Adrenal gland (tissue), 12 donors: ENCODE data around the gene TAS2R14. TPM values are rescaled to one million over a fixed set of nuclear protein-coding genes. Genes with fewer than 3 reads are reported as not detected.

Source experiments
- DNase-seq, 7 donors: peaks; one replicate each; pipeline ENCODE4 v3.0.0-alpha.2; 2019 to 2020
- H3K27ac ChIP-seq, 5 donors: fragments of 200-600 bp; sonication (generic) in 4 of 5; 1 replicate in 3 of 5; 2 replicates in 2 of 5; pipeline versions ENCODE4 v1.5.1 to v1.8.0; 2016 to 2020; ENCODE audit warnings: mild to moderate bottlenecking in 1 of 5
- H3K27me3 ChIP-seq: fragments of 200-600 bp; 2 replicates; pipeline ENCODE4 v1.8.0; 2021
- H3K36me3 ChIP-seq, 2 donors: fragments of 200-600 bp; replicated peaks in 1 of 2; 1 replicate in 1 of 2; 2 replicates in 1 of 2; pipeline versions ENCODE4 v1.5.1 to v1.8.0; 2018 to 2022
- H3K4me1 ChIP-seq, 2 donors: fragments of 200-600 bp; replicated peaks in 1 of 2; 1 replicate in 1 of 2; 2 replicates in 1 of 2; pipeline versions ENCODE4 v1.5.1 to v1.8.0; 2018 to 2021
- H3K4me3 ChIP-seq, 4 donors: fragments of 200-600 bp; sonication (generic) in 3 of 4; one replicate each; pipeline ENCODE4 v1.5.1; 2016 to 2018
- H3K9me3 ChIP-seq, 3 donors: fragments of 200-600 bp; sonication (generic) in 1 of 3; replicated peaks in 1 of 3; 1 replicate in 2 of 3; 2 replicates in 1 of 3; pipeline versions ENCODE4 v1.5.1 to v1.8.0; 2016 to 2021
- CTCF ChIP-seq, 6 experiments: fragments of 450-650 bp in 4 of 6; fragments of 200-600 bp in 2 of 6; sonication (generic) in 1 of 6; IDR thresholded peaks; 1 replicate in 5 of 6; 2 replicates in 1 of 6; pipeline versions ENCODE4 v1.5.1 to v1.8.0; 2016 to 2021; ENCODE audit warnings: antibody characterized with exemption in 6 of 6, mild to moderate bottlenecking in 2 of 6, moderate library complexity in 1 of 6
- POLR2A ChIP-seq, 2 donors: fragments of 450-650 bp; IDR thresholded peaks; one replicate each; pipeline ENCODE4 v1.6.1; 2017; ENCODE audit warnings: antibody characterized with exemption in 2 of 2, mild to moderate bottlenecking in 2 of 2, moderate library complexity in 1 of 2
- WGBS, 4 donors: extraction: QIAGEN DNeasy Blood & Tissue Kit in 2 of 4; methylation state at CpG; one replicate each; pipeline versions ENCODE4 v1.1.5 to v1.1.7; 2013 to 2017; 5-methylcytosine and 5-hydroxymethylcytosine counted together
- intact Hi-C, 2 donors: fragments of 100-400 bp; cut with DNase I; formaldehyde crosslinking; loops; one replicate each; pipeline versions ENCODE4 v1.14.1 to v1.15.0; 2022 to 2023
- polyA plus RNA-seq, 3 donors: library from polyadenylated mRNA; stranded (reverse); fragments of 200-250 nt in 2 of 3; fragments of 350-450 nt in 1 of 3; fragmentation: Illumina TruSeq in 1 of 3; extraction: RNeasy Lipid Tissue Mini Kit (QIAGEN cat#74804) in 1 of 3; gene quantifications; one replicate each; pipeline ENCODE4 v1.2.3, GENCODE V29; 2013 to 2014
- total RNA-seq, 9 donors: library from RNA; depleted of rRNA in 4 of 9; stranded (reverse); fragments of >200 nt in 4 of 9; fragments of 120-200 nt in 1 of 9; fragmentation: NEBNext Ultra II Directional in 1 of 9; extraction: Animal tissue kit (Norgen Biotek cat#: 25700) in 1 of 9; gene quantifications; one replicate each; pipeline versions ENCODE4 v1.1.0 to v1.2.4, GENCODE V29; 2013 to 2023
- donor health status: healthy with polysubstance abuse.
- donor health status: Bipolar disorder and iron deficiency.
- donor health status: DM: yes; HTN: yes; CAD: no.
- donor health status: DM: no; HTN: no; CAD: no.
- donor health status: DM: no; HTN: no; CAD: no.
- donor health status: DM: yes; HTN: yes; CAD: no.

TAS2R14 gene
- total and polyA plus RNA-seq, 12 donors = 0.80 to 16.3 (median 2.6) TPM

- TF ChIP-seq POLR2A (IDR thresholded peaks at IDR 0.05) (no peak), CTCF (IDR thresholded peaks at IDR 0.05) (no peak)
- Histone ChIP-seq H3K4me1 (no peaks in the 10 kb centered on the region), H3K9me3 (no peaks in the 10 kb centered on the region), H3K4me3 (no peak overlapping the region), H3K27ac (no peak overlapping the region), H3K27me3 (no peaks in the 10 kb centered on the region), H3K36me3 (no peaks in the 10 kb centered on the region)
- DNase-seq = no peak
- intact Hi-C loops = no loop called here
- 89 to 97% (median 95%) methylated on average over 5 of the region's 5 CpGs for WGBS, 4 donors
These were observed 42.2 kb downstream of the TAS2R14 start for GRCh38 chr12:10896854-10897253.

GRCh38 chr12:10891937-10892336 is 47.1 kb downstream of the TAS2R14 start:
- Histone ChIP-seq H3K4me3 (no peak overlapping the region), H3K9me3 (no peaks in the 10 kb centered on the region), H3K27me3 (no peaks in the 10 kb centered on the region), H3K27ac (no peak overlapping the region), H3K36me3 (no peaks in the 10 kb centered on the region), H3K4me1 (no peaks in the 10 kb centered on the region)
- WGBS, 4 donors = 92 to 98% (median 97%) methylated on average over 2 of the region's 2 CpGs
- intact Hi-C loops = no loop called here
- DNase-seq = no peak
- no peak for TF ChIP-seq POLR2A (IDR thresholded peaks at IDR 0.05)
- no peak for TF ChIP-seq CTCF (IDR thresholded peaks at IDR 0.05)

- Histone ChIP-seq H3K27me3 (no peaks in the 10 kb centered on the region), H3K4me3 (no peak overlapping the region), H3K9me3 (no peaks in the 10 kb centered on the region), H3K4me1 (no peaks in the 10 kb centered on the region), H3K36me3 (no peaks in the 10 kb centered on the region), H3K27ac (no peak overlapping the region)
- intact Hi-C loops = no loop called here
- TF ChIP-seq CTCF (IDR thresholded peaks at IDR 0.05) = no peak
- no peak for TF ChIP-seq POLR2A (IDR thresholded peaks at IDR 0.05)
- DNase-seq = no peak
These were observed 49.8 kb downstream of the TAS2R14 start for GRCh38 chr12:10889226-10889625.

Other genes starting within 250 kb of the TAS2R14 start
- 100 to 1,000 TPM in 8 of 9 donors, 10 to 100 TPM in 1; 72.6 to 294 (median 154) TPM for gene YBX3, start 215.9 kb downstream of the TAS2R14 start, total RNA-seq
- gene YBX3, start 215.9 kb downstream of the TAS2R14 start, polyA plus RNA-seq = 100 to 1,000 TPM; 113 to 336 (median 255) TPM
- under 1 TPM in 1 of 9 donors, not detected in 8; 0.22 TPM for gene TAS2R7, start 136.6 kb downstream of the TAS2R14 start, total RNA-seq
- not detected for gene TAS2R7, start 136.6 kb downstream of the TAS2R14 start, polyA plus RNA-seq
- under 1 TPM in 4 of 9 donors, not detected in 5; 0.18 to 0.91 (median 0.33) TPM for gene TAS2R8, start 132.0 kb downstream of the TAS2R14 start, total RNA-seq
- under 1 TPM in 1 of 3 donors, not detected in 2; 0.24 TPM for gene TAS2R8, start 132.0 kb downstream of the TAS2R14 start, polyA plus RNA-seq
- gene TAS2R9, start 129.1 kb downstream of the TAS2R14 start, total RNA-seq = under 1 TPM in 1 of 9 donors, not detected in 8; 0.94 TPM
- under 1 TPM in 1 of 3 donors, not detected in 2; 0.10 TPM for gene TAS2R9, start 129.1 kb downstream of the TAS2R14 start, polyA plus RNA-seq
- 1 to 10 TPM in 3 of 9 donors, under 1 TPM in 6; 0.41 to 6.6 (median 0.81) TPM for gene TAS2R10, start 112.9 kb downstream of the TAS2R14 start, total RNA-seq
- gene TAS2R10, start 112.9 kb downstream of the TAS2R14 start, polyA plus RNA-seq = under 1 TPM; 0.40 to 0.97 (median 0.44) TPM
- 10 to 100 TPM in 1 of 9 donors, 1 to 10 TPM in 6, not detected in 2; 1.7 to 19.0 (median 3.4) TPM for gene PRR4, start 89.8 kb downstream of the TAS2R14 start, total RNA-seq
- 10 to 100 TPM in 2 of 3 donors, 1 to 10 TPM in 1; 7.7 to 36.7 (median 14.9) TPM for gene PRR4, start 89.8 kb downstream of the TAS2R14 start, polyA plus RNA-seq
- 10 to 100 TPM in 8 of 9 donors, 1 to 10 TPM in 1; 7.9 to 81.4 (median 20.4) TPM for gene PRH1, start 55.0 kb downstream of the TAS2R14 start, total RNA-seq
- gene PRH1, start 55.0 kb downstream of the TAS2R14 start, polyA plus RNA-seq = 10 to 100 TPM in 1 of 3 donors, 1 to 10 TPM in 2; 4.3 to 14.7 (median 4.9) TPM
- gene TAS2R13, start 29.7 kb downstream of the TAS2R14 start, total RNA-seq = 10 to 100 TPM in 1 of 9 donors, 1 to 10 TPM in 7, under 1 TPM in 1; 0.79 to 16.4 (median 1.6) TPM
- under 1 TPM in 1 of 3 donors, not detected in 2; 0.03 TPM for gene TAS2R13, start 29.7 kb downstream of the TAS2R14 start, polyA plus RNA-seq
- under 1 TPM in 1 of 9 donors, not detected in 8; 0.22 TPM for gene PRH2, start 10.0 kb downstream of the TAS2R14 start, total RNA-seq
- 1 to 10 TPM in 2 of 3 donors, not detected in 1; 1.0 to 1.6 TPM for gene PRH2, start 10.0 kb downstream of the TAS2R14 start, polyA plus RNA-seq
- gene TAS2R50, start 47.6 kb upstream of the TAS2R14 start, total RNA-seq = 10 to 100 TPM in 1 of 9 donors, 1 to 10 TPM in 7, under 1 TPM in 1; 0.54 to 12.0 (median 1.5) TPM
- gene TAS2R50, start 47.6 kb upstream of the TAS2R14 start, polyA plus RNA-seq = not detected
- 10 to 100 TPM in 1 of 9 donors, 1 to 10 TPM in 6, under 1 TPM in 2; 0.69 to 10.5 (median 2.0) TPM for gene TAS2R20, start 59.0 kb upstream of the TAS2R14 start, total RNA-seq
- under 1 TPM; 0.17 to 0.42 (median 0.24) TPM for gene TAS2R20, start 59.0 kb upstream of the TAS2R14 start, polyA plus RNA-seq
- gene TAS2R19, start 83.4 kb upstream of the TAS2R14 start, total RNA-seq = 10 to 100 TPM in 1 of 9 donors, 1 to 10 TPM in 6, under 1 TPM in 1, not detected in 1; 0.41 to 18.9 (median 3.9) TPM
- under 1 TPM in 2 of 3 donors, not detected in 1; 0.48 to 0.54 TPM for gene TAS2R19, start 83.4 kb upstream of the TAS2R14 start, polyA plus RNA-seq
- 10 to 100 TPM in 2 of 9 donors, 1 to 10 TPM in 6, not detected in 1; 1.5 to 28.5 (median 3.9) TPM for gene TAS2R31, start 92.1 kb upstream of the TAS2R14 start, total RNA-seq
- gene TAS2R31, start 92.1 kb upstream of the TAS2R14 start, polyA plus RNA-seq = under 1 TPM; 0.20 to 0.24 (median 0.20) TPM
- gene TAS2R46, start 123.0 kb upstream of the TAS2R14 start, total RNA-seq = 1 to 10 TPM in 5 of 9 donors, under 1 TPM in 4; 0.61 to 7.8 (median 1.6) TPM
- under 1 TPM in 1 of 3 donors, not detected in 2; 0.10 TPM for gene TAS2R46, start 123.0 kb upstream of the TAS2R14 start, polyA plus RNA-seq
- gene TAS2R43, start 153.1 kb upstream of the TAS2R14 start, total RNA-seq = 10 to 100 TPM in 1 of 9 donors, 1 to 10 TPM in 4, under 1 TPM in 3, not detected in 1; 0.28 to 17.0 (median 1.3) TPM
- not detected for gene TAS2R43, start 153.1 kb upstream of the TAS2R14 start, polyA plus RNA-seq
- 10 to 100 TPM in 2 of 9 donors, 1 to 10 TPM in 7; 1.8 to 16.0 (median 3.1) TPM for gene TAS2R30, start 195.4 kb upstream of the TAS2R14 start, total RNA-seq
- gene TAS2R30, start 195.4 kb upstream of the TAS2R14 start, polyA plus RNA-seq = under 1 TPM in 2 of 3 donors, not detected in 1; 0.07 to 0.64 TPM
- 10 to 100 TPM in 8 of 9 donors, 1 to 10 TPM in 1; 9.1 to 67.4 (median 19.7) TPM for gene SMIM10L1, start 231.9 kb upstream of the TAS2R14 start, total RNA-seq
- 10 to 100 TPM; 31.9 to 35.4 (median 32.1) TPM for gene SMIM10L1, start 231.9 kb upstream of the TAS2R14 start, polyA plus RNA-seq
- not detected for gene TAS2R42, start 247.7 kb upstream of the TAS2R14 start, total RNA-seq
- not detected for gene TAS2R42, start 247.7 kb upstream of the TAS2R14 start, polyA plus RNA-seq